GM18909 (cell line): ENCODE data around the gene DNAJC18.
"Not testable (repeated sequence)": the region's sequence is repeated elsewhere in the genome, so short reads cannot be mapped to it uniquely, and the experiment has no call there.

Experiments used
- ATAC-seq: cut with Tn5 transposase; IDR thresholded peaks from one replicate; pipeline ENCODE4 v1.9.1; 2021; ENCODE audit warnings: mild to moderate bottlenecking; ENCODE audit not compliant: unreplicated experiment, poor library complexity

The DNAJC18 gene

DNA sequence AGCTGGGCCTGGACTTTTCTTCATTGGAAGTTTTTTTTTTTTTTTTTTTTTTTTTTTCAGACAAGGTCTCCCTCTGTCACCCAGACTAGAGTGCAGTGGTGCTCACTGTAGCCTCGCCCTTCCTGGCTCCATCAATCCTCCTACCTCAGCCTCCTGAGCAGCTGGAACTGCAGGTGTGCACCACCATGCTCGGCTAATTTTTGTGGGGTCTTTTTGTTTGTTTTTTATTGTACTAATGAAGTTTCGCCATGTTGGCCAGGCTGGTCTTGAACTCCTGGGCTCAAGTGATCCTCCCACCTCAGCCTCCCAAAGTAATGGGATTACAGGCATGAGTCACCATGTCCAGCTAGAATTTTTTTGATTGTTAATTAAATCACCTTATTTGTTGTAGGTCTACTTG, 3.6 kb downstream of the DNAJC18 start:
- ATAC-seq = no peak

DNA sequence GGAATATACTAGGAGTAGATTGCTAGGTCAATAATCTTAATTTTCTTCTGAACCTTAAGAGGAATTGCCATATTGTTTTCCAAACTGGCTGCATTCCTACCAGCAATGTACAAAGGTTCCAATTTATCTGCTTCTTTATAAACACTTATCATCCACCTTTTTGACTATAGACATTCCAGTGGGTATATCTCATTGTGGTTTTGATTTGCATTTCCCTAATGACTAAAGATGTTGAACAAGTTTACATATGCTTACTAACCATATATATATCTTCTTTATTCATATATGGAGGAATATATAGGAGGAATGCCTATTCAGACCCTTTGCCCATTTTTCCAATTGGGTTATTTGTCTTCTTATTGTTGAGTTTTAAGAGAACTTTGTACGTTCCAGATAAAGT, 7.6 kb downstream of the DNAJC18 start:
- ATAC-seq = no peak

DNA sequence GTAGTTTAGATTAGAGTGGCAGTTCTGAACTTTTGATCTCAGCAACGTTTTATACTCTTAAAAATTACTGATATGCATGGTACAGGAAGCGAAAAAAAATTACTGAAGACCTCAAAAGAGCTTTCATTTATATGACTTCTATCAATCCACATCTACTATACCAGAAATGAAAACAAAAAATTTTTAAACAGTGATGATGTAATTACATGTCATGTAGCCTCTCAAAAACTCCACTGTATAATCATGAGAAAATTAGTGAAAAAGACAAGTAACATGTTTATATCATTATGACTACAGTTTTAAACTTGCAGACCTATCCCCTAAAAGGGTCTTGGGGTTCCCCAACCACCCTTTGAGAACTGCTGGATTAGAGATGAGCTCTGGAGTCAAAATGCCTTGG, 9.3 kb downstream of the DNAJC18 start:
- ATAC-seq = no peak

DNA sequence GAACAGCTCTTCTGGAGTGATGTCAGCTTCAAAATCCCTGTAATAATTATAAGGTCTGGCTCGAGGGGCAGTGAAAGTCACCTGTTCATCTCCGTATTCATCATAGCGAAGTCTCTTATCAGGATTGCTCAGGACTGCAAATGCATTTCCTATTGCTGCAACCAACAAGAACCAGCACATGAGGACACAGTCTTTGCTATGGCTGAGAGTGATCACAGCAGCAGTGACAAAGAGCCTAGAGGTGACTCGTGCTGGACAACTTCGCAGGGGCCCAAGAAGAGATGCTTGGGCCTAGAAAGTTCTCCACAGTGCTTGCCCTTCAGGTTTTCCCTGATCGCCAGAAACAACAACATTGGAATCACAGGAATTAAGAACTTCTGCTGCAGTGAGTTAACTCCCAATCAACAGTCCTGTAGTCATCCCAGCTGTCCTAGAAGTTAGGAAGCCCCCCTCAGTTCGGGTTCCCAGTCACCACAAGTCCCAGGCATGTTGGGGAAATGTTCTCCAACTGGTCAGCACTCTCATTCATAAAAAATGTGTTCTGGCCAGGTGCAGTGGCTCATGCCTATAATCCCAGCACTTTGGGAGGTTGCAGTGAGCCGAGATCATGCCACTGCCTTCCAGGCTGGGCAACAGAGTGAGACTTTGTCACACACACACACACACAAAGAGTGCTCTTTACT, 13.0 kb downstream of the DNAJC18 start:
- no peak for ATAC-seq

DNA sequence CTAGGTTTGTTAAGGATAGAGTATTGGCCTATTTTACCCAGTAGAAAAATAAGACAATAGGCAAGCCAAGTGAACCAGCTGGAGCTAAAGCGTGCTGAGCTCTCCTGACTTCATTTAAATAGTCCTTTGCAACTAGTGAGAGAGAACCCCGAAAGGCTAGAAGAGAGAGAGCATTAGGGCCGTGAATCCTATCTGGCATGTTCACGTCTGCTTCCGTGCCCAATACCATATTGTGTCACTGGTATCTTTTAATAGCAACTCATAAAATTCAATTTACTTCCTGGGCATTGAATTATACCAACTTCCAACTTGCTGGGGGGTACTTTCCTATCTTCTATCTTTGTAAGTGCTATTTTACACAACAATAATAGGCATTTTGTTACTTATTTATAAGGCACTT, 13.8 kb downstream of the DNAJC18 start:
- no peak for ATAC-seq

DNA sequence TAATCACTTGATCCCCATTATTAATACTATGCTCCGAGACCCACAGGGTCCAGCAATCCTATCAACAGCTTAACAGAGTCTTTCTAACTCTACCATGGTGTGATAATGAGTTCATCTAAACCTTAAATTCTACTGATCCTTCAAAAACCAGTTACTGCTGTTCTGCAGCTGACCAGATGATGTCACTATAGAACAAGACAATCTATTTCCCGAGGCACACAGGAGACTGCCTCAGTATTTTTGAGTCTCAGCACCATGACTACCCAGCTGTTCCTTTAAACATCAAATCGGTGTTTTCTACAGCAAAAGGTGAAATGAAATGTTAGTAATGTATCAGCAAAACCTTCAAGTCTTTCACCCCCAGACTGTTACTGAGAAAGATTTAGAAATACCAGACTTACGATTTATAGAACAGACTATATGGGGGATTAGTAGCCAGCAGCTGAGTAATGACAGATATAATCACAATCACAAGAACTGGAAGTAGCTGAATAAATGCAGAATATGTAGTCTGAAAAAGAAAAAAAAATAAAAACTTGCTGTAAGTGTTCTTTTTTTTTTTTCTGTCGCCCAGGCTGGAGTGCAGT, 16.9 kb downstream of the DNAJC18 start:
- ATAC-seq = no peak

DNA sequence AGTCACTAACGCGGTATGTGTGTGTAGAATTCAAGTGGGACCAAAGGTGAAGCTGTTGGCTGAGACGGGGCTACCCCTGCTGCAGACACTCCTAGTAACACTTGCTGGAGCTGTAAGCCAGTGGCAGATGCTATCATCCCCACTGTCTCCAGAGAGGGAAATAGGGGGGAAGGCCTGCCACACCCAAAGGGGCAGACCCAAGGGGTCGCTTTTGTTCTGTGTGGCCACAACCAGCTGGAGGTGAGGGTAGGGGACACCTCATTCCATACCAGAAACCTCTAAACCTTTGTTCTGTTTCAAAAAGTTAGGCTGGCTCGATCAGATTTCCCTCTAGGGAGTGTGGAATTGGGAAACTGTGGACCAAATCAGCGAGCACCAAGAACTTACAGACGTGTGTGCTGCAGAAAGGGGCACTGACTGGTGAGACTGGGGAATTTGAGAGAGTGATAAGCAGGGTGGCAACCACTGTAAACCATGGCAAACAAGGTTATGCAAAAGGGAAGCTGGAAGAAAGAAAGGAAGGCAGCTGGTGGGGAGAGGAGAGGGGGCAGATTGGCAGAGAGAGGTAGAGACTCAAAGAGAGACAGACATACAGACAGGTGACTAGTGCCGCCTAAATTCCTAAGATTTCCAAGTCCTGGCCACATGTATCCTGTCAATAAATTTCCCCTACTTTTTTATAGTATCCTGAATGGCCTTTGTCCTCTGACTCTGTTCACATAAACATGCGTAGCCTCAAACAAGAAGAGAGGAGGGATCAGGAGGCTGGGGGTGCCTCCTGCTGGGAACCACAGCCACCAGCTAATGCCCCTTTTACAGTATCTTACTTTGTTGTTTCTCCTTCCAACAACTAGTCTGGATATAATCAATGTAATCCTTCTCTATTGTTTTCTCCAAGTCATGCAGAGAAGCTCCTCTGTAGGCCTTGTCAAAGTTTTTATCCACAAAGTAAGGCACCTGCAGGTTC, 19.8 kb downstream of the DNAJC18 start:
- ATAC-seq = no peak

DNA sequence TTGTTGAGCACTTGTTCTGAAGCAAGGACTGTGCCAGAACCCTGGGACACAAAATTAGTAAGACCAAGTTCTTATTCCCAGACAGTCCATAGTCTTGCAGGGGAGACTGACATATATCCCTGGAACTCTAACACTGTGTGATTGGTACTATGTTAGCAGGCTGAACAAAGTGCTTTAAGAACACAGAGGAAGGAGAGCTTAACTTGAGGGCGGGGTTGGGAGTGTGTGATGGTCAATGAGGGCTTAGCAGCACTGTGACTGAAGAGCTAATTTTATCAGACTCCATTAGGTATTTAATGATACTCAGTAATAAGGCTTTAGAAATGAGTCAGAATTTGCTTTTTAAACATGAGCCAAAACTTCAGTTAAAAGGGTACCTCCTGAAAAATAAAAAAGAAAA, 20.5 kb downstream of the DNAJC18 start:
- ATAC-seq = no peak

DNA sequence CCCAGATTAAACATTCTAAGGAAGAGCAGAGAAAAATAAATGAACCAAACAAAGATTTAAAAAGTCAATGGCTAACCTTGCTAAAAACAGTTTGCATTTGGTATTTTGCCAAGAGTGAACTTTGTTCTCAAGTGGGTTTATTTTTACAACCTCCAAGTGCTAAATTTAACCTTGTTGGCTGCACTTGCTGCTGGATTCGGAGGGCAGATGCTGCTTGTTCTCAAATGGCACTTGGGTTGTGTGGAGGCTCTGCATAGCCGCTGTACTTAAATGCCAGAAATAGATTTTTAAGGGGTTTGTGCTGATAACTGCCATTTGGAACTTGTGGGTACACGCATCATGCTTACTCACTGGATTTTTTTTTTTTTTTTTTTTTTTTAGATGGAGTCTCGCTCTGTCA, 22.1 kb downstream of the DNAJC18 start:
- no peak for ATAC-seq

DNA sequence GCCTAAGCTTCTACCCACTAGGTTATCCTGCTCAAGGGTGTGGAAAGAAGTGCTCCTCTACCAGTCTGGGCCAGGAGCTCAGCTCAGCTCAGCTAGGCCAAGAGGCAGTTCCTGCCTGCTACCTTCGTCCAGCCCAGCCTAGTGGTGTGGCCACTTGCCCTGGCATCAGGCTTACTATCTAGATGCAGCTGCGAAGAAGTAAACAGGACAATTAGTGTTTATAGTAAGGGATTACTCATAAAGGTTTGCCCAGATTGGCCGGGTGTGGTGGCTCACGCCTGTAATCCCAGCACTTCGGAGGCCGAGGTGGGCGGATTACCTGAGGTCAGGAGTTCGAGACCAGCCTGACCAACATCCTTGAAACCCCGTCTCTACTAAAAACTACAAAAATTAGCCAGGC, 22.7 kb downstream of the DNAJC18 start:
- no peak for ATAC-seq

DNA sequence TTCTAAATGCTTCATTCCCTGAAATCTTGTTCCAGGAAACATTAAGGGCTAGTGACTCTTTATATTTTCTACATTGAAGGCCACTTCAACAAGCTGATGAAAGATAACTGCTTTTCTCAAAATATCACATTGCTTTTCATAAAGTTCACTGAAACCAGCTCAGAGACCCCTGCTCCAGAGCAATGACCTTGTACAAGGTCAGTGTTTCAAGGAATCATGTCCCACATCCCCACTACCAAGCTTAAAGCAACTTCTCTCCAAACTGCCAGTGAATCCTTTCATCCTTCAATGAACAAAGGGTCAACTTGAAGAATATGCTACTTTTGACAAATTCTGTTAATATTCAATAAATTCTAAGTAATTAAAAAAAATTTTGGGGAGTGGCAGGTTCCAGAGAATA, 23.5 kb downstream of the DNAJC18 start:
- ATAC-seq = no peak

DNA sequence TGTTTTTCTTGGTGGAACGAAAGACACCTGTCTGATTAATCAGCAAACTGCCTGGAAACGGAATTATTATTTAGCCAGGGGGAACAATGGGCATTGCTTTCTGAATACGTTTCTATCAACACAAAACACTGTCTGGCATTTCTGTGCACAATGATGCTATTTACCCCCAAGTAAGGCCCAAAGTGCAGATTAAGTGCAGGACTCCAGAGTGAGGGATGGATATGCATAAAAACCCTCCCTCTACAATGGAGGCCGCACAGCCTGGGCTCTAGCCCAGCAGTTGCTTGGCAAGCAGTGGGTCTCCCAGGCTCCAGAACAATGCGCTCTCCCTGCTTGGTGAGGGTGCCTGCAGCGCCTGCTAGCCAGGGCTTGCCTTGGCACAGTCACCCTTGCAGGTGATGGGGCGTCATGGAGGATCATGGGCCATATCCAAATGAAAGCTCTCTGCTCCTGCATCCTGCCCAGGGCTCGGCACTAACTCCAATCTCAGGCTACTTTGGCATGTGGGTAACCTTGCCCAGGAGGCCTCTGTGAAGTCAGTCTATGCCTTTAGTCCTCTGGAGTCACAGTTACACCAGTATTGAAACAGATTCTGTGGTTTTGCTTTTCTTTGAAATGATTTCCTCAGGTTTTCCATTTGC, 24.0 kb downstream of the DNAJC18 start:
- no peak for ATAC-seq

DNA sequence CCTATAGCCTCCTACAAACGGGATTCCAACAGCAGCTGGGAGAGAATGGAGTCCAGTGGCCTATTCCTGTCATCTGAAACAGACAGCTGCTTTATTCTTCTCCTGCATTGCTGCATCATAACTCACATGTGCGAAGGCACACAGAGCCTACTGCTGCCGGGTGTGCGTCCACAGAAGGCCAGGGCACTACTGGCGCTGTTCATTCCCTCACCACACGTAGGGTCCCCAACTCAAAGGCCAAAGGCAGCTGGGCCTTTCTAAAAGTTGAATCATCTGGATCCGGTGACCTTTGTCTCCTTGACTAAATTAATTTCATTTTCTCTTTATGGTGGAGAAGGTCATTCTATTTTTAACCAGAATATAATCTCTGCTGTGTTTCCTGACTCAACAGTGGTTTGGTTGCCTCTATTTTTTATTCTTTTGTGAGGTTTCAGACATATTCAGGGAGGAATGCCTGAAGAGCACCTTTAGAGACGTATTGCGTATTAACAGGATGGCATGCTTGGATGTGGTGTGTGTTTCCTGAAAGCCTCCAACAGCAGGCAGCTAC, 24.7 kb downstream of the DNAJC18 start:
- no peak for ATAC-seq

DNA sequence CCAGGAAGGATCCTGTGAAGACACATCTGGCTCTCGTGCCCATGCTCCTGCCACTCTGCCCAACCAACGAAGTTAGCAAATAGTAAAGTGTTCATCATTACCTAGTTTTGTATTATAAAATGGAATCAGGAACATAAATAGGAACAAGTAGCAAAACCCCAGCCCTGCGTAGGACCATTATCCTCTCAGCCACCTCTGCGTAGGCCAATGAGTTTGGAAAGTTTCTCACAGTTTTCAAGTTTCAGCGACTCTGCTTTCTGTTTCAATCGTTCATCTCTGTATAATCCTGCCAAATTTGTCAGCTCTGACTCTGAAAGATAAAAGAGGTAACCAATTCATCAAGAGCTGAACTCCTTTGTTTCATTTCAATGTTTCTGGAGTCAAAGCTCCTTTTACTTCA, 25.4 kb downstream of the DNAJC18 start:
- peak; percentile 60 for ATAC-seq

DNA sequence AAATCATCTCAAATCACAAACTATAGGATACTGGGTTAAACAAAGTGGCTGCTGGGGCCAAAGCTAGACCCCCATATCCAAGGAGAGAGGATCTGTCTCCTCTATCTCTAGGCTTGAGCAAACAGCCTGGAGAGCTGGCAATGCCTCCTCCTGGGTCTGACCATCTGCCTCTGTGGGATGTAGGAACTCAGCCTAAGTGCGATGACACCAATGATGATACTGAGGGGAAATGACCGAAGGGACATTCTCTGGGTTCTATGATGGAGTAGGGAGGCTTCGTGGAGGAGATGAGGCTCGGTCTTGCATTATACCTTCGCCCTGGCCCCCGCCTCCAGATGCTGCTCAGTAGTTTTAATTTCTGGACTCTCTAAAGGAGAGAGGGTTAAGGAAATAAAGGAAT, 26.2 kb downstream of the DNAJC18 start:
- ATAC-seq = no peak

DNA sequence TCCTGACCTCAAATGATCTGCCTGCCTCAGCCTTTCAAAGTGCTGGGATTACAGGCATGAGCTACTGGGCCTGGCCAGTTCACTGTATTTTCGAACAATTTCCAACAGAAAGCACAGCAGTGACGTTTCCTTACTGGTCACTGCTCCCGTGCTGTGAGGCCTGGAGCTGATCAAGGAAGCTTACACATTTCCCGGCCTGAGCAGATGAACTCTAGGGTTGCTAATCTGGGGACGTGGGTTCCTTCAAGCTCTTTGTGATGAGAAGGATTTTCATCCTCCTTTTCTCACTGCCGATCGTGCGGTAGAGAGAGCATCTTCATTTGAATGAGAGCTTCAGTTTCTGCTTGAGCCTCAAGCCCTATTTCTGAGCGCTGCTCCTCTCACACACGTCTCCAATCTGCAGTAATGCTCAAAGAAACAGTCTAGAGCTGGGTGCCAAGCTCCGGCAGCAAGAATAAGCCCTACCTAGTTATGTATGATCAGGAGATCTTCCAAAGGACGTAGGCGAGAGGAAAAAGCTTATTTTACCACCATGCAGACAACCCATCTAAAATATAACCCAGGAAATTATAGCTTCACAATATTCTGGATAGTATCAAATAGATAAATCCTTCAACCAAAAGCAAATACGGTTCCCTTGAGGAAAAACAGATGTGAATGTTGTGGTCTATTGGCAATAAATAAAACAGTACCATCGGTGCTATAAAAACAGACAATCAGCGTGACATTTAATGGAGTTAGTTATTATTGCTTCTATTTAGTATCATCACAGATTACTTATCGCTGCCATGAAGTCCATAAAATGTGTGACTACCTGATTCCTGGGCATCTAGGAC, 28.1 kb downstream of the DNAJC18 start:
- ATAC-seq = no peak

DNA sequence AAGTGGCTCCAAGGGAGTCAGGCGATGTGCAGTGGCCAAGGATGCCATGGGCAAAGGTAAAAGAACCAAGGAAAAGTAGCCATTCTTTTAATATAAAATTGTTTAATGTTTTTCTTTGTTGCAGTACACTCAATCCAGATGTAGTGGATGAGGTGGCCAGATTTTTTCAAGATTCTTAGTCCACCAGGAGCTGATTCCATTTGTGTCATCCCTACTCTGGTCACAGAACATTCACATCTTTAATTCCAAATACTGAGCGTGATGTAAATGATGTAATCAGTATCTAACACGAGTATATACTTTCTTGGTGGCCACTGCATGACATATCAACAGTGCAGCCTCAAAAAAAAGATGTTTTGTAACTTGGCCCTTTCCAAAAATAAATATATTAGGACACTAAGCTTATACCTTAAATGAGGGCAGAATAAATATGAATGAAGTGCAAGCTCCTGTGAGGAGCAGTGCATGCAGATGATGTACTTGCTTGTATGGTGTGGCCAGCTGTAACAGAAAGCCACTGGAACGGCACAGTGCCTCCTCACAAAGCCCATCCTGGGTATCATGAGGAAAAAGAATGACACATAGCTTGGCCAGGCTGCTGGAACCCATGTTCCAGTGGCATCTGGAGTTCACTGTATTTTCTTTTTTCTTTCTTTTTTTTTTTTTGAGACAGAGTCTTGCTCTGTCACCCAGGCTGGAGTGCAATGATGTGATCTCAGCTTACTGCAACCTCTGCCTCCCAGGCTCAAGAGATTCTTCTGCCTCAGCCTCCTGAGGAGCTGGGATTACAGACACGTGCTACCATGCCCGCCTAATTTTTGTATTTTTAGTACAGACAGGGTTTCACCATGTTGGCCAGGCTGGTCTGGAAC, 29.0 kb downstream of the DNAJC18 start:
- ATAC-seq = no peak

DNA sequence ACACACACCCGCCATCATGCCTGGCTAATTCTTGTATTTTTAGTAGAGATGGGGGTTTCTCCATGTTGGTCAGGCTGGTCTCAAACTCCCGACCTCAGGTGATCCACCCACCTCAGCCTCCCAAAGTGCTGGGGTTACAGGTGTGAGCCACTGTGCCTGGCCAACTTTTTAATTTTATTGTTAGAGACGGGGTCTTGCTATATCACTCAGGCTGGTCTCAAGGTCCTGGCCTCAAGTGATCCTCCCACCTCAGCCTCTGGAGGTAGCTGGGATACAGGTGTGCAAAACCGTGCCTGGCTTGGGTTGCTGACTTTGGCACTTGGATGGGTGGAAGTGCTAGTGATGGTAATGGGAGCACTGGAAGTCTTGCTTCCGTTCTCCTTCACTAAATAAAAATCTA, 30.2 kb downstream of the DNAJC18 start:
- ATAC-seq = not testable (repeated sequence)

DNA sequence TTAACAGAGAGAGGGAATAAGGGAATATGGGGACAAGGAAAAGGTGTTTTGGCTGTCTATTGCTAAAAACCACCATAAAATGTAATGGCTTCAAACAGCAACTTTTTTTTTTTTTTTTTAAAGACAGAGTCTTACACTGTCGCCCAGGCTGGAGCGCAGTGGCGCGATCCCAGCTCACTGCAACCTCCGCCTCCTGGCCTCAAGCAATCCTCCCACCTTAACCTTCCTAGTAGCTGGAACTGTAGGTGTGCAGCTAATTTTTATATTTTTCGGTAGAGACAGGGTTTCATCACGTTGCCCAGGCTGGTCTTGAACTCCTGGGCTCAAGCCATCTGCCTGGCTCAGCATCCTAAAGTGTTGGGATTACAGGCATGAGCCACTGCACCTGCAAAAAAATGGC, 31.1 kb downstream of the DNAJC18 start:
- ATAC-seq = no peak
